ENCODE results near the gene SLC25A11. TPM values are rescaled to one million over a fixed set of nuclear protein-coding genes. Genes with fewer than 3 reads are reported as not detected.

SLC25A11 gene
- total RNA-seq, 1 donor from 2014 or later = 56.2 TPM

GRCh38 chr17:4897198-4897687 lies 42.6 kb downstream of the SLC25A11 start:
- peaks cover 7% of the 10 kb centered on the region for H3K27me3 ChIP-seq
- no peak overlapping the region for H3K4me3 ChIP-seq
- no peak overlapping the region for H3K27ac ChIP-seq
- intact Hi-C loops (cut with DNase I) = no loop called here
- TF ChIP-seq CTCF (IDR thresholded peaks at IDR 0.05) = no peak
- DNase-seq (ENCODE audit: low spot score in 2 of 2) = no peak
- peaks cover 3 to 5% of the 10 kb centered on the region in 2 donors for H3K4me1 ChIP-seq
- H3K36me3 ChIP-seq = peaks cover 48 to 52% of the 10 kb centered on the region in 2 donors
- no peaks in the 10 kb centered on the region for H3K9me3 ChIP-seq

GRCh38 chr17:4896332-4897197 lies 43.3 kb downstream of the SLC25A11 start:
- intact Hi-C loops (cut with DNase I) = no loop called here
- no peak overlapping the region for H3K27ac ChIP-seq
- H3K4me1 ChIP-seq = peaks cover 3 to 5% of the 10 kb centered on the region in 2 donors
- DNase-seq (ENCODE audit: low spot score in 2 of 2) = no peak
- peaks cover 54 to 57% of the 10 kb centered on the region in 2 donors for H3K36me3 ChIP-seq
- no peak for TF ChIP-seq CTCF (IDR thresholded peaks at IDR 0.05)
- peaks cover 7% of the 10 kb centered on the region for H3K27me3 ChIP-seq
- H3K4me3 ChIP-seq = no peak overlapping the region
- no peaks in the 10 kb centered on the region for H3K9me3 ChIP-seq

GRCh38 chr17:4895657-4896331 lies 44.1 kb downstream of the SLC25A11 start:
- H3K9me3 ChIP-seq = no peaks in the 10 kb centered on the region
- H3K36me3 ChIP-seq = peaks cover 62 to 65% of the 10 kb centered on the region in 2 donors
- H3K4me1 ChIP-seq = peaks cover 3 to 5% of the 10 kb centered on the region in 2 donors
- peaks cover 7% of the 10 kb centered on the region for H3K27me3 ChIP-seq
- no peak for DNase-seq (ENCODE audit: low spot score in 2 of 2)
- intact Hi-C loops (cut with DNase I) = no loop called here
- no peak for TF ChIP-seq CTCF (IDR thresholded peaks at IDR 0.05)
- H3K4me3 ChIP-seq = no peak overlapping the region
- no peak overlapping the region for H3K27ac ChIP-seq

GRCh38 chr17:4895121-4895520 lies 44.7 kb downstream of the SLC25A11 start:
- no peak for TF ChIP-seq CTCF (IDR thresholded peaks at IDR 0.05)
- no peak overlapping the region for H3K27ac ChIP-seq
- H3K4me1 ChIP-seq = peaks cover 3 to 5% of the 10 kb centered on the region in 2 donors
- no peak overlapping the region for H3K4me3 ChIP-seq
- H3K27me3 ChIP-seq = peaks cover 2% of the 10 kb centered on the region
- no peak for DNase-seq (ENCODE audit: low spot score in 2 of 2)
- no peaks in the 10 kb centered on the region for H3K9me3 ChIP-seq
- H3K36me3 ChIP-seq = peaks cover 69 to 72% of the 10 kb centered on the region in 2 donors
- intact Hi-C loops (cut with DNase I) = no loop called here

GRCh38 chr17:4893721-4894560 lies 45.9 kb downstream of the SLC25A11 start:
- H3K27ac ChIP-seq = no peak overlapping the region
- intact Hi-C loops (cut with DNase I) = no loop called here

More at GRCh38 chr17:4893721-4894560, 45.9 kb downstream of the SLC25A11 start:
- Histone ChIP-seq H3K4me1 (peaks cover 1 to 2% of the 10 kb centered on the region in 2 donors), H3K36me3 (peaks cover 77 to 80% of the 10 kb centered on the region in 2 donors), H3K4me3 (no peak overlapping the region), H3K27me3 (no peaks in the 10 kb centered on the region), H3K9me3 (no peaks in the 10 kb centered on the region)
- TF ChIP-seq CTCF (IDR thresholded peaks at IDR 0.05) = no peak
- no peak for DNase-seq (ENCODE audit: low spot score in 2 of 2)

Data from ascending aorta (tissue), 2 donors.